ENCODE data around the gene AOC2. TPM values are rescaled to one million over a fixed set of nuclear protein-coding genes. Genes with fewer than 3 reads are reported as not detected.

AOC2 gene
- total RNA-seq, 1 experiment from 2014 or later: 11.0 TPM

DNA sequence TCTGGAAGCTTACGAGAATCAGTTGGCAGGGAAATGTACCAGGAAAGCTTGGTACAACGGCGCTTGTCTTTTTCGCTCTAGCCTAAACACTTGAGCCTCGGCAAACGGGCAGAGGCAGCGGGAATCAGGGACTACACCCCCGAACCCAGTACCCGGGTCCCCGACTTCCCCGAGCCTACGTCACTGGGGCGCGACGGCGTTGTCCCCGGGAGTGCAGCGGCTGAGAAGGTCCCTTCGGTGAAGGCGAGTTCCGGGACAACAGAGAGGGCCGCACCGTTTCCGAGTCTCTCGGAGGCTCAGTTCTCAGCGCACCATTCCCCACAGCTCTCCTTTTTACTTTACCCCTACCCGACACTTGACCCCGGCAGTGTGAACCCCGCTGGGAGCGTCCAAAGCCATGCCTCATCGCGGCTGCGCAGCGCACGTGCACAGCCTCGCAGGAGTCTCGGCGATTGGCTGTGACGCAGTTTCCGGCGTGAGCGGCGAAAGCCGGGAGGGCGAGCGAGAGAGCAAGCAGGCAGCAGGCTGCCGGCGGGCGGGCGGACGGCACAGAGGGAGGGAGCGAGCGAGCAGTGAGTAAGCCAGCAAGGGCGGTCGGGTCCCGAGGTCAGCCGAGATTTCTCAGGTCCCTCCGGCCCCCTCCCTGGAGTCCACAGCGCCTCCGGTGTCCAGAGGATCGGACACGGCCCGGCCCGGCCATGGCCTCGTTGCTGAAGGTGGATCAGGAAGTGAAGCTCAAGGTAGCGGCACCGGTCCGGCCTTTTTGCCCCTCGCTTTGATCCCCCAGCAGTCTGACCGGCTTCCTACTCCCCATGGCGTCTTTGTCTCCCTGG is 11.2 kb upstream of the AOC2 start, which contains the start of gene PSME3:
Gene PSME3 (plus strand): TSS at position 464 of the 833 bp plus-strand sequence. CDS start 235 bp downstream, at position 699.
- H3K36me3 Mint-ChIP-seq: peaks cover 17% of the 10 kb centered on the region
- H3K4me1 Mint-ChIP-seq: peaks cover 16% of the 10 kb centered on the region
- peak within 1 kb of the TSS; percentile 97 for H3K27ac Mint-ChIP-seq
- ChIA-PET POLR2A (interaction anchor here (1.0 to 1.4 kb wide), 3 partner anchors 12 to 165 kb away, joined by 3 read pairs; partner anchors contain the start of genes AOC3 and RPL27), CTCF (interaction anchor here (0.9 to 3.8 kb wide), 6 partner anchors 9 to 153 kb away, joined by 3 to 19 read pairs (median 5); partner anchors contain the start of gene BECN1)
- peaks cover 14% of the 10 kb centered on the region for H3K27me3 Mint-ChIP-seq (ENCODE audit: low read depth)
- peak within 1 kb of the TSS; percentile 93 for H3K4me3 Mint-ChIP-seq
- ATAC-seq: peak; percentile 86
- peak; percentile 91 for DNase-seq (ENCODE audit: low spot score)
- H3K9me3 Mint-ChIP-seq: no peaks in the 10 kb centered on the region
- TF ChIP-seq RELA (CRISPR knock-in tag; IDR thresholded peaks at IDR 0.05; ENCODE audit: borderline replicate concordance) (0 out of 2 replicates have a peak, but pooled peaks have one; percentile 79), ATF2 (CRISPR knock-in tag; IDR thresholded peaks at IDR 0.05; ENCODE audit: borderline replicate concordance, low read depth) (no peak), CREM (CRISPR knock-in tag; IDR thresholded peaks at IDR 0.05) (peak; percentile 99), PRRX2 (CRISPR knock-in tag; IDR thresholded peaks at IDR 0.05) (no peak), ZNF138 (CRISPR knock-in tag; conservative IDR thresholded peaks at IDR 0.05) (no peak), ZNF416 (CRISPR knock-in tag; IDR thresholded peaks at IDR 0.05) (no peak; the same call in 1 of the 2 replicates), FOXK1 (CRISPR knock-in tag; IDR thresholded peaks at IDR 0.05) (peak; percentile 95), ESRRA (CRISPR knock-in tag; IDR thresholded peaks at IDR 0.05; ENCODE audit: borderline replicate concordance) (no peak; the same call in 1 of the 2 replicates), JAZF1 (CRISPR knock-in tag; IDR thresholded peaks at IDR 0.05) (no peak), ZNF121 (CRISPR knock-in tag; IDR thresholded peaks at IDR 0.05) (no peak), ZNF396 (CRISPR knock-in tag; IDR thresholded peaks at IDR 0.05; ENCODE audit: borderline replicate concordance) (no peak), MAX (CRISPR knock-in tag; IDR thresholded peaks at IDR 0.05) (peak; percentile 100), NFYB (CRISPR knock-in tag; conservative IDR thresholded peaks at IDR 0.05; ENCODE audit: low read depth) (no peak), IRF2 (CRISPR knock-in tag; IDR thresholded peaks at IDR 0.05; ENCODE audit: borderline replicate concordance, low read depth) (no peak), AR (CRISPR knock-in tag; IDR thresholded peaks at IDR 0.05) (0 out of 2 replicates have a peak, but pooled peaks have one; percentile 26), NR2C2 (CRISPR knock-in tag; IDR thresholded peaks at IDR 0.05) (no peak), ZNF263 (CRISPR knock-in tag; IDR thresholded peaks at IDR 0.05; ENCODE audit: low read depth) (no peak)
- TF ChIP-seq, protein P1, sequence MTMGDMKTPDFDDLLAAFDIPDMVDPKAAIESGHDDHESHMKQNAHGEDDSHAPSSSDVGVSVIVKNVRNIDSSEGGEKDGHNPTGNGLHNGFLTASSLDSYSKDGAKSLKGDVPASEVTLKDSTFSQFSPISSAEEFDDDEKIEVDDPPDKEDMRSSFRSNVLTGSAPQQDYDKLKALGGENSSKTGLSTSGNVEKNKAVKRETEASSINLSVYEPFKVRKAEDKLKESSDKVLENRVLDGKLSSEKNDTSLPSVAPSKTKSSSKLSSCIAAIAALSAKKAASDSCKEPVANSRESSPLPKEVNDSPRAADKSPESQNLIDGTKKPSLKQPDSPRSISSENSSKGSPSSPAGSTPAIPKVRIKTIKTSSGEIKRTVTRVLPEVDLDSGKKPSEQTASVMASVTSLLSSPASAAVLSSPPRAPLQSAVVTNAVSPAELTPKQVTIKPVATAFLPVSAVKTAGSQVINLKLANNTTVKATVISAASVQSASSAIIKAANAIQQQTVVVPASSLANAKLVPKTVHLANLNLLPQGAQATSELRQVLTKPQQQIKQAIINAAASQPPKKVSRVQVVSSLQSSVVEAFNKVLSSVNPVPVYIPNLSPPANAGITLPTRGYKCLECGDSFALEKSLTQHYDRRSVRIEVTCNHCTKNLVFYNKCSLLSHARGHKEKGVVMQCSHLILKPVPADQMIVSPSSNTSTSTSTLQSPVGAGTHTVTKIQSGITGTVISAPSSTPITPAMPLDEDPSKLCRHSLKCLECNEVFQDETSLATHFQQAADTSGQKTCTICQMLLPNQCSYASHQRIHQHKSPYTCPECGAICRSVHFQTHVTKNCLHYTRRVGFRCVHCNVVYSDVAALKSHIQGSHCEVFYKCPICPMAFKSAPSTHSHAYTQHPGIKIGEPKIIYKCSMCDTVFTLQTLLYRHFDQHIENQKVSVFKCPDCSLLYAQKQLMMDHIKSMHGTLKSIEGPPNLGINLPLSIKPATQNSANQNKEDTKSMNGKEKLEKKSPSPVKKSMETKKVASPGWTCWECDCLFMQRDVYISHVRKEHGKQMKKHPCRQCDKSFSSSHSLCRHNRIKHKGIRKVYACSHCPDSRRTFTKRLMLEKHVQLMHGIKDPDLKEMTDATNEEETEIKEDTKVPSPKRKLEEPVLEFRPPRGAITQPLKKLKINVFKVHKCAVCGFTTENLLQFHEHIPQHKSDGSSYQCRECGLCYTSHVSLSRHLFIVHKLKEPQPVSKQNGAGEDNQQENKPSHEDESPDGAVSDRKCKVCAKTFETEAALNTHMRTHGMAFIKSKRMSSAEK (CRISPR knock-in tag; IDR thresholded peaks at IDR 0.05; ENCODE audit: borderline replicate concordance): no peak
- TF ChIP-seq, protein P2, sequence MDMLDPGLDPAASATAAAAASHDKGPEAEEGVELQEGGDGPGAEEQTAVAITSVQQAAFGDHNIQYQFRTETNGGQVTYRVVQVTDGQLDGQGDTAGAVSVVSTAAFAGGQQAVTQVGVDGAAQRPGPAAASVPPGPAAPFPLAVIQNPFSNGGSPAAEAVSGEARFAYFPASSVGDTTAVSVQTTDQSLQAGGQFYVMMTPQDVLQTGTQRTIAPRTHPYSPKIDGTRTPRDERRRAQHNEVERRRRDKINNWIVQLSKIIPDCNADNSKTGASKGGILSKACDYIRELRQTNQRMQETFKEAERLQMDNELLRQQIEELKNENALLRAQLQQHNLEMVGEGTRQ (CRISPR knock-in tag; IDR thresholded peaks at IDR 0.05): peak; percentile 78
- TF ChIP-seq, protein P3, sequence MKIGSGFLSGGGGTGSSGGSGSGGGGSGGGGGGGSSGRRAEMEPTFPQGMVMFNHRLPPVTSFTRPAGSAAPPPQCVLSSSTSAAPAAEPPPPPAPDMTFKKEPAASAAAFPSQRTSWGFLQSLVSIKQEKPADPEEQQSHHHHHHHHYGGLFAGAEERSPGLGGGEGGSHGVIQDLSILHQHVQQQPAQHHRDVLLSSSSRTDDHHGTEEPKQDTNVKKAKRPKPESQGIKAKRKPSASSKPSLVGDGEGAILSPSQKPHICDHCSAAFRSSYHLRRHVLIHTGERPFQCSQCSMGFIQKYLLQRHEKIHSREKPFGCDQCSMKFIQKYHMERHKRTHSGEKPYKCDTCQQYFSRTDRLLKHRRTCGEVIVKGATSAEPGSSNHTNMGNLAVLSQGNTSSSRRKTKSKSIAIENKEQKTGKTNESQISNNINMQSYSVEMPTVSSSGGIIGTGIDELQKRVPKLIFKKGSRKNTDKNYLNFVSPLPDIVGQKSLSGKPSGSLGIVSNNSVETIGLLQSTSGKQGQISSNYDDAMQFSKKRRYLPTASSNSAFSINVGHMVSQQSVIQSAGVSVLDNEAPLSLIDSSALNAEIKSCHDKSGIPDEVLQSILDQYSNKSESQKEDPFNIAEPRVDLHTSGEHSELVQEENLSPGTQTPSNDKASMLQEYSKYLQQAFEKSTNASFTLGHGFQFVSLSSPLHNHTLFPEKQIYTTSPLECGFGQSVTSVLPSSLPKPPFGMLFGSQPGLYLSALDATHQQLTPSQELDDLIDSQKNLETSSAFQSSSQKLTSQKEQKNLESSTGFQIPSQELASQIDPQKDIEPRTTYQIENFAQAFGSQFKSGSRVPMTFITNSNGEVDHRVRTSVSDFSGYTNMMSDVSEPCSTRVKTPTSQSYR (CRISPR knock-in tag; IDR thresholded peaks at IDR 0.05): 0 out of 2 replicates have a peak, but pooled peaks have one; percentile 40
- TF ChIP-seq, protein P4, sequence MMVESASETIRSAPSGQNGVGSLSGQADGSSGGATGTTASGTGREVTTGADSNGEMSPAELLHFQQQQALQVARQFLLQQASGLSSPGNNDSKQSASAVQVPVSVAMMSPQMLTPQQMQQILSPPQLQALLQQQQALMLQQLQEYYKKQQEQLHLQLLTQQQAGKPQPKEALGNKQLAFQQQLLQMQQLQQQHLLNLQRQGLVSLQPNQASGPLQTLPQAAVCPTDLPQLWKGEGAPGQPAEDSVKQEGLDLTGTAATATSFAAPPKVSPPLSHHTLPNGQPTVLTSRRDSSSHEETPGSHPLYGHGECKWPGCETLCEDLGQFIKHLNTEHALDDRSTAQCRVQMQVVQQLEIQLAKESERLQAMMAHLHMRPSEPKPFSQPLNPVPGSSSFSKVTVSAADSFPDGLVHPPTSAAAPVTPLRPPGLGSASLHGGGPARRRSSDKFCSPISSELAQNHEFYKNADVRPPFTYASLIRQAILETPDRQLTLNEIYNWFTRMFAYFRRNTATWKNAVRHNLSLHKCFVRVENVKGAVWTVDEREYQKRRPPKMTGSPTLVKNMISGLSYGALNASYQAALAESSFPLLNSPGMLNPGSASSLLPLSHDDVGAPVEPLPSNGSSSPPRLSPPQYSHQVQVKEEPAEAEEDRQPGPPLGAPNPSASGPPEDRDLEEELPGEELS (CRISPR knock-in tag; IDR thresholded peaks at IDR 0.05): peak; percentile 92
